Spleen (tissue), 11 donors: ENCODE data around the gene EYA2. TPM values are rescaled to one million over a fixed set of nuclear protein-coding genes. Genes with fewer than 3 reads are reported as not detected.

Experiments
- DNase-seq: peaks from one replicate; pipeline ENCODE4 v3.0.0-alpha.2; 2020
- H3K27ac ChIP-seq, 8 donors: fragments of 200-600 bp; sonication (generic) in 7 of 8; 1 replicate in 4 of 8; 2 replicates in 4 of 8; pipeline versions ENCODE4 v1.5.0 to v1.8.0; 2016 to 2021; ENCODE audit warnings: inconsistent platforms in 4 of 8, mild to moderate bottlenecking in 4 of 8, moderate library complexity in 1 of 8
- H3K27me3 ChIP-seq, 7 donors: fragments of 200-600 bp; sonication (generic) in 6 of 7; replicated peaks in 1 of 7; 1 replicate in 4 of 7; 2 replicates in 3 of 7; pipeline versions ENCODE4 v1.5.0 to v1.8.0; 2016 to 2021; ENCODE audit warnings: inconsistent platforms in 3 of 7, mild to moderate bottlenecking in 1 of 7
- H3K36me3 ChIP-seq, 6 donors: fragments of 200-600 bp; sonication (generic) in 5 of 6; 1 replicate in 4 of 6; 2 replicates in 2 of 6; pipeline versions ENCODE4 v1.5.0 to v1.8.0; 2016 to 2021; ENCODE audit warnings: inconsistent platforms in 2 of 6
- H3K4me1 ChIP-seq, 6 donors: fragments of 200-600 bp; sonication (generic) in 5 of 6; 1 replicate in 3 of 6; 2 replicates in 3 of 6; pipeline versions ENCODE4 v1.5.0 to v1.8.0; 2016 to 2021; ENCODE audit warnings: inconsistent platforms in 3 of 6
- H3K4me3 ChIP-seq, 8 donors: fragments of 200-600 bp; sonication (generic) in 7 of 8; 1 replicate in 4 of 8; 2 replicates in 4 of 8; pipeline versions ENCODE4 v1.5.0 to v1.8.0; 2016 to 2021; ENCODE audit warnings: inconsistent platforms in 4 of 8, mild to moderate bottlenecking in 4 of 8, moderate library complexity in 2 of 8
- H3K9me3 ChIP-seq, 8 donors: fragments of 200-600 bp; sonication (generic) in 7 of 8; 1 replicate in 4 of 8; 2 replicates in 4 of 8; pipeline versions ENCODE4 v1.5.0 to v1.8.0; 2016 to 2021; ENCODE audit warnings: inconsistent platforms in 4 of 8
- POLR2A ChIP-seq, 3 donors: fragments of 450-650 bp; IDR thresholded peaks; one replicate each; pipeline ENCODE4 v1.5.1; 2017; ENCODE audit warnings: antibody characterized with exemption in 3 of 3, mild to moderate bottlenecking in 1 of 3
- POLR2AphosphoS5 ChIP-seq, 3 donors: sonication (generic); formaldehyde crosslinking; IDR thresholded peaks; one replicate each; pipeline ENCODE4 v1.5.1; 2017; ENCODE audit warnings: antibody characterized with exemption in 3 of 3
- WGBS, 5 donors: extraction: QIAGEN DNeasy Blood & Tissue Kit in 3 of 5; methylation state at CpG; one replicate each; pipeline versions ENCODE4 v1.1.5 to v1.1.7; 2013 to 2018; 5-methylcytosine and 5-hydroxymethylcytosine counted together
- intact Hi-C: fragments of 100-400 bp; cut with DNase I; formaldehyde crosslinking; loops from one replicate; pipeline ENCODE4 v1.15.0; 2023; ENCODE audit warnings: low total_unique reads
- polyA plus RNA-seq, 3 donors: library from polyadenylated mRNA; stranded (reverse); fragments of 200-250 nt; gene quantifications; one replicate each; pipeline ENCODE4 v1.2.1, GENCODE V29; 2013
- total RNA-seq, 7 donors: library from RNA; depleted of rRNA in 3 of 7; stranded (reverse); fragments of >200 nt in 3 of 7; fragmentation: NEBNext Ultra II Directional in 4 of 7; extraction: Animal tissue kit (Norgen Biotek cat#: 25700) in 4 of 7; gene quantifications; one replicate each; pipeline versions ENCODE4 v1.1.0 to v1.2.1, GENCODE V29; 2016 to 2021
- TF ChIP-seq, protein P1 (sequence below), 11 experiments: fragments of 200-600 bp in 7 of 11; fragments of 450-650 bp in 4 of 11; sonication (generic) in 4 of 11; IDR thresholded peaks in 8 of 11; conservative IDR thresholded peaks in 3 of 11; 1 replicate in 7 of 11; 2 replicates in 4 of 11; pipeline versions ENCODE4 v1.4.0 to v1.8.0; 2016 to 2021; ENCODE audit warnings: antibody characterized with exemption in 11 of 11, inconsistent platforms in 4 of 11, mild to moderate bottlenecking in 1 of 11
- donor health status: healthy with polysubstance abuse.
- donor health status: DM: no; HTN: no; CAD: no; lungs with moderate emphysema.
- donor health status: DM: no; HTN: no; CAD: no.
- donor health status: Bipolar disorder and iron deficiency.
- donor health status: healthy.
- donor health status: DM: no; HTN: no; CAD: no.
- donor health status: DM: yes; HTN: yes; CAD: no.

The EYA2 gene
- total and polyA plus RNA-seq, 10 donors: 0.26 to 0.76 (median 0.51) TPM; not detected in 1

- Histone ChIP-seq H3K27me3 (peaks cover 0 to 22% (median 0%) of the 10 kb centered on the region in 7 donors), H3K36me3 (no peaks in the 10 kb centered on the region), H3K9me3 (peaks cover 0 to 18% (median 7%) of the 10 kb centered on the region in 8 donors), H3K4me3 (no peak overlapping the region), H3K4me1 (no peaks in the 10 kb centered on the region), H3K27ac (no peak overlapping the region)
- TF ChIP-seq POLR2AphosphoS5 (IDR thresholded peaks at IDR 0.05): no peak
- TF ChIP-seq, protein P1, sequence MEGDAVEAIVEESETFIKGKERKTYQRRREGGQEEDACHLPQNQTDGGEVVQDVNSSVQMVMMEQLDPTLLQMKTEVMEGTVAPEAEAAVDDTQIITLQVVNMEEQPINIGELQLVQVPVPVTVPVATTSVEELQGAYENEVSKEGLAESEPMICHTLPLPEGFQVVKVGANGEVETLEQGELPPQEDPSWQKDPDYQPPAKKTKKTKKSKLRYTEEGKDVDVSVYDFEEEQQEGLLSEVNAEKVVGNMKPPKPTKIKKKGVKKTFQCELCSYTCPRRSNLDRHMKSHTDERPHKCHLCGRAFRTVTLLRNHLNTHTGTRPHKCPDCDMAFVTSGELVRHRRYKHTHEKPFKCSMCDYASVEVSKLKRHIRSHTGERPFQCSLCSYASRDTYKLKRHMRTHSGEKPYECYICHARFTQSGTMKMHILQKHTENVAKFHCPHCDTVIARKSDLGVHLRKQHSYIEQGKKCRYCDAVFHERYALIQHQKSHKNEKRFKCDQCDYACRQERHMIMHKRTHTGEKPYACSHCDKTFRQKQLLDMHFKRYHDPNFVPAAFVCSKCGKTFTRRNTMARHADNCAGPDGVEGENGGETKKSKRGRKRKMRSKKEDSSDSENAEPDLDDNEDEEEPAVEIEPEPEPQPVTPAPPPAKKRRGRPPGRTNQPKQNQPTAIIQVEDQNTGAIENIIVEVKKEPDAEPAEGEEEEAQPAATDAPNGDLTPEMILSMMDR (IDR thresholded peaks at IDR 0.05 in 8 of 11, conservative IDR thresholded peaks at IDR 0.05 in 3 of 11): no peak
- no peak for TF ChIP-seq POLR2A (IDR thresholded peaks at IDR 0.05)
- intact Hi-C loops: no loop called here
- no peak for DNase-seq
- WGBS, 5 donors: 93 to 100% (median 97%) methylated on average over 2 of the region's 2 CpGs
Observed at GRCh38 chr20:47028487-47028886, 133.8 kb downstream of the EYA2 start.

DNA sequence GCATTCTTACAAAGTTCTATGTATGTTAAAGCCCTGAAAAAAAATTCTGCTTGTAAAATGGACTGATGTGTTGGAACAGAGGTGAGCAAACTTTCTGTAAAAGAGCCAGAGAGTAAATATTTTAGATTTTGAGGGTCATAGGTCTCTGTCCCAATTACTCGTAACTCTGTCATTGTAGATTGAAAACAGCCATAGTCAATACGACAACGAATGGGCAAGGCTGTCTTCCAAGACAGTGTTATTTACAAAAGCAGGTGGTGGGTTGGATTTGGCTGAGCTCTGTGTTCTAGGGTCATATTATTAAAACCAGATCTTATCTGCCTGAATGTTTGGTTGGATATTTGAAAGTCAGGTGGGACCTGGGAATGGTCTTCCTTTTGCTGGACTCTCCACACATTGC is 135.2 kb downstream of the EYA2 start:
- intact Hi-C loops: no loop called here
- Histone ChIP-seq H3K27ac (no peak overlapping the region), H3K36me3 (no peaks in the 10 kb centered on the region), H3K27me3 (peaks cover 0 to 12% (median 0%) of the 10 kb centered on the region in 7 donors), H3K4me1 (no peaks in the 10 kb centered on the region), H3K9me3 (peaks cover 0 to 22% (median 7%) of the 10 kb centered on the region in 8 donors), H3K4me3 (no peak overlapping the region)
- no peak for DNase-seq
- WGBS, 5 donors: 79 to 94% (median 85%) methylated on average over 3 of the region's 3 CpGs
- TF ChIP-seq, protein P1 (IDR thresholded peaks at IDR 0.05 in 8 of 11, conservative IDR thresholded peaks at IDR 0.05 in 3 of 11): no peak
- TF ChIP-seq POLR2A (IDR thresholded peaks at IDR 0.05) (no peak), POLR2AphosphoS5 (IDR thresholded peaks at IDR 0.05) (no peak)

DNA sequence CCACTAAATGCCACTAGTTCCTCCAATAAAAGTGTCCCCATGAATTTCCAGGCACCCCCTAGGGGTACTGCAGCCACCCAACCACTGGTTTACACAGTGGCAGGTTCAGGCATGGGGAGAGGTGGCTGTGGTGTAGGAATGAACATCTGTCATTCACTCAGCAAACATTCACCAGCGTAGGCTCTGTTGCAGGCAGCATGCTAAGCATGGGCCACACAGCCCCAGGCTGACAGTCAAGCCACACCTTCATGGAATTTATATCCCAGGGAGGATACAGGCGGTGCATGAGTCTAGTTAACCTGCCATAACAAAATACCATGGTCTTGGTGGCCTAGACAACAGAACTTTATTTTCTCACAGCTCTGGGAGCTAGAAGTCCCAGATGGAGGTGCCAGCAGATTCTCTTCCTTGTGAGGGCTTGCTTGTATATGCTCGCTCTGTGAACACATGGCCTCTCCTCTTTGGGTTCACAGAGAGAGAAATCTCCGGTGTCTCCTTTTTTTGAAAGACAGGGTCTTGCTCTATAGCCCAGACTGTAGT is 135.7 kb downstream of the EYA2 start:
- intact Hi-C loops: no loop called here
- Histone ChIP-seq H3K27ac (no peak overlapping the region), H3K27me3 (peaks cover 0 to 12% (median 0%) of the 10 kb centered on the region in 7 donors), H3K4me1 (no peaks in the 10 kb centered on the region), H3K36me3 (no peaks in the 10 kb centered on the region), H3K4me3 (no peak overlapping the region), H3K9me3 (peaks cover 0 to 22% (median 7%) of the 10 kb centered on the region in 8 donors)
- DNase-seq: no peak
- no peak for TF ChIP-seq POLR2A (IDR thresholded peaks at IDR 0.05)
- TF ChIP-seq POLR2AphosphoS5 (IDR thresholded peaks at IDR 0.05): no peak
- TF ChIP-seq, protein P1 (IDR thresholded peaks at IDR 0.05 in 8 of 11, conservative IDR thresholded peaks at IDR 0.05 in 3 of 11): no peak
- 81 to 97% (median 87%) methylated on average over 4 of the region's 4 CpGs for WGBS, 5 donors

DNA sequence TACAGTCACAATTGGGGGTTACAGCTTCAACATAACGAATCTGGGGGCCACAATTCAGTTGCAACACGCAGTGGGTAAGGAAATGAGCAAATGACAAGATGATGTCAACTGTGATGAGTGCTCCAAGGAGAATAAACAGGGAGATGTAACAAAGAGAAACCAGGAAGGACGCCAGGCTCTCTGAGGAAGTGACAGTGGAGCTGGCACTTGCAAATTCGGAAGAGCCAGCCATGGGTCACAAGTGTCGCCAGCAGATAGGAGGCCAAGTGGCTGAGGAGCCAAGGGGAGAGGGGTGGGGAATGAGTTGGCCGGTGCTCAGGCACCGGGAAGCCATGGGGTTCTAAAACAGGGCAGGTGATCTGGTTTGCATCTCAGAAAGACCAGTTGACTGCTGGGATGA is 136.4 kb downstream of the EYA2 start:
- Histone ChIP-seq H3K4me3 (no peak overlapping the region), H3K4me1 (no peaks in the 10 kb centered on the region), H3K9me3 (peaks cover 0 to 22% (median 7%) of the 10 kb centered on the region in 8 donors), H3K27ac (no peak overlapping the region), H3K36me3 (no peaks in the 10 kb centered on the region), H3K27me3 (peaks cover 0 to 12% (median 0%) of the 10 kb centered on the region in 7 donors)
- TF ChIP-seq POLR2AphosphoS5 (IDR thresholded peaks at IDR 0.05) (no peak), POLR2A (IDR thresholded peaks at IDR 0.05) (no peak)
- TF ChIP-seq, protein P1 (IDR thresholded peaks at IDR 0.05 in 8 of 11, conservative IDR thresholded peaks at IDR 0.05 in 3 of 11): no peak
- DNase-seq: no peak
- intact Hi-C loops: no loop called here
- WGBS, 5 donors: 31 to 42% (median 39%) methylated on average over 7 of the region's 7 CpGs
